Measurements from ENCODE around the gene SKAP1.

Gene SKAP1

DNA sequence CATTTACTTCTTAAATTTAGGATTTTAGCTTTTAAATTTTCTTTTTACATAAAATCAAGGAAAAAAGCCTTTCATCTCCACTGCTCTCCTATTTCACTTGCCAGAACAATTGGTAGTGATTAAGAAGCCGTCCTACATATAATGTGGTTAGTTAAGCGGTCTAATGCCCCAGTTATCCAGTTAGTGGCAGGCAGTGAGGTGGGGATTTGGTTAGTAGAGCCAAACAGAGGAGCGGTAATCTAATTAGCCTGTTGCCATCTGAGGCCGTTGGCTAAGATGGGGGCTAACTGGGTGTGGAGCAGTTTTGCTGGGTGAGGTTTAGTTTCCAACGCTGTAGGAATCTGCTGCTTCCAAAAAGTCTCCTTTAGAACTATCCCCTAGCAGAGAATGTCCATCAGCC, 300.0 kb downstream of the SKAP1 start:
- CTCF ChIA-PET, result interaction anchor here (0.7 to 2.8 kb wide), 2 partner anchors 104 to 327 kb away, joined by 5 to 18 read pairs; no protein-coding TSS in a partner anchor
- no peak for DNase-seq (ENCODE audit: low spot score)
- POLR2A ChIA-PET (ENCODE audit: low non-redundant PET), result no interaction called here
- no peak overlapping the region for H3K27ac ChIP-seq
- TF ChIP-seq, protein P1, sequence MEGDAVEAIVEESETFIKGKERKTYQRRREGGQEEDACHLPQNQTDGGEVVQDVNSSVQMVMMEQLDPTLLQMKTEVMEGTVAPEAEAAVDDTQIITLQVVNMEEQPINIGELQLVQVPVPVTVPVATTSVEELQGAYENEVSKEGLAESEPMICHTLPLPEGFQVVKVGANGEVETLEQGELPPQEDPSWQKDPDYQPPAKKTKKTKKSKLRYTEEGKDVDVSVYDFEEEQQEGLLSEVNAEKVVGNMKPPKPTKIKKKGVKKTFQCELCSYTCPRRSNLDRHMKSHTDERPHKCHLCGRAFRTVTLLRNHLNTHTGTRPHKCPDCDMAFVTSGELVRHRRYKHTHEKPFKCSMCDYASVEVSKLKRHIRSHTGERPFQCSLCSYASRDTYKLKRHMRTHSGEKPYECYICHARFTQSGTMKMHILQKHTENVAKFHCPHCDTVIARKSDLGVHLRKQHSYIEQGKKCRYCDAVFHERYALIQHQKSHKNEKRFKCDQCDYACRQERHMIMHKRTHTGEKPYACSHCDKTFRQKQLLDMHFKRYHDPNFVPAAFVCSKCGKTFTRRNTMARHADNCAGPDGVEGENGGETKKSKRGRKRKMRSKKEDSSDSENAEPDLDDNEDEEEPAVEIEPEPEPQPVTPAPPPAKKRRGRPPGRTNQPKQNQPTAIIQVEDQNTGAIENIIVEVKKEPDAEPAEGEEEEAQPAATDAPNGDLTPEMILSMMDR (conservative IDR thresholded peaks at IDR 0.05; ENCODE audit: low read depth), result no peak

DNA sequence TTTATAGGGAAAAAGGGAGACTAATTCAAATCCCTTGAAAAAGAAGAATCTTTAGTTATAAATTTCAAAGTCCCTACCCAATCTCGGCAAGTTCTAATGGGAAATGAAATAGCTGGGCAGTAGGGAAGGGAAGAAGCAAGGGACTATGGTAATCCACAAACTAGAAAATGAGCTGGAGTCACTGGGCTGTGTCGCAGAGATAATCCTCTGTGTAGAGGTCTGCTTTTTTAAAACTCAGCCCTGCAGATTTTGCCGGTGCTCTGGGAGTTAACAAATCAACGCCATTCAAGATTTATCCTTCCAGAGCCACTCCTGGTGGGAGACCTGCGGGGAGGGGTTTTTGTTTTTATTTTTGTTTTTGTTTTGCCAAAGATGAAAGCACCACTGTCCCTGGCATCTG, 301.6 kb downstream of the SKAP1 start:
- POLR2A ChIA-PET (ENCODE audit: low non-redundant PET), result interaction anchor here (0.6 kb wide), 1 partner anchor 43 kb away, joined by 3 read pairs; no protein-coding TSS in a partner anchor
- CTCF ChIA-PET, result no interaction called here

DNA sequence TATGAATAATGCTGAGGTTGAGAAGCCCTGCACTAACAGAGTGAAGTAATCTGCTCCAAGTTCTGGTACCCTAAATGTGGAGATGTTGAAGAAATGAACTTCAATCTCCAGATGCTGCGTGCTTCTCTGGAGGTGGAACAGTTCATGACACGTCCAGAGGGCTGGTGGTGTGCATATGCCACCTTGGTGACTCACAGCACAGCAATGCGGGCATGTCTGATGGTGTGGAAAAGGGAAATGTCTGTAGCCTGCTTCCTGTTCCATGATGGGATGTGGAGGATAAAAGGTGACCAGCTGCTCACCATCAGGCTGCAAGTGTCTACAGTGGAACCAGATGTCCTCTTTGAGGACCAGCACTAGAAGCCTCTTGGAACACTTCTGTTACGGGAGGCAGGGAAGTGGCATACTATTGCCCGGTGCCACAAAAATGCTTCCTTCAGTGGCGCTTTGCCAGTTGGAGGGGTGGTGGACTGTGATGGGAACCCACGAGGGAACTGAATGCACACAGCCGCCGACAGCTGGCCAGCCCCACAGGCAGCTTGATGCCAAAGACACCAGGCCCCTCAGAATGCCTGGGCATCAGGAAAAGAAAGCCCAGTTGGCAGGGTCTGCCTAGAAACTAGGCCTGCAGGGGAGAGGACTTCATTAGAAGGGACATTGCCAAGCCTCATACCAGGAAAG, 302.5 kb downstream of the SKAP1 start:
- peak; percentile 93 for DNase-seq (ENCODE audit: low spot score)
- ChIA-PET POLR2A (ENCODE audit: low non-redundant PET) (interaction anchor here (0.7 kb wide), 1 partner anchor 19 kb away, joined by 3 read pairs; the partner anchor contains the start of gene SNX11), CTCF (interaction anchor here (0.7 kb wide), 1 partner anchor 72 kb away, joined by 5 read pairs; no protein-coding TSS in a partner anchor)
- TF ChIP-seq, protein P1 (conservative IDR thresholded peaks at IDR 0.05; ENCODE audit: low read depth), result no peak
- H3K27ac ChIP-seq, result peak overlapping the region; percentile 92

More for the DNA sequence above, 301.6 kb downstream of the SKAP1 start:
- no peak for DNase-seq (ENCODE audit: low spot score)
- H3K27ac ChIP-seq, result no peak overlapping the region
- TF ChIP-seq, protein P1 (conservative IDR thresholded peaks at IDR 0.05; ENCODE audit: low read depth), result no peak

DNA sequence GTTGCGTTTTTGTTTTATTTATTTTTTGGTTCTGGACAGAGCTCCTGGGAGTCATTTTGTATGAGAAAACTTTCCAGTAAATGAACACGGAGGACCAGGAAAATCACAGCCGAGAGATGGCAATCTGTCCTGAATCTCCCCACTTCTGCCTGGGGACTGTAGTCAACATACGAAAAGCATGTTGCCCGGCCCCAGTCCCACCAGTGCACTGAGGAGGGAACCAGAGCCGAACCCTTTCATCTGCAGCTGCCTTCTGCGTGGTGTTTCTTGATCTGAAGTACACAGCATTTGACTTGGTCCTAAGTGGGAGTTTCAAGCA, 303.5 kb downstream of the SKAP1 start:
- POLR2A ChIA-PET (ENCODE audit: low non-redundant PET), result no interaction called here

DNA sequence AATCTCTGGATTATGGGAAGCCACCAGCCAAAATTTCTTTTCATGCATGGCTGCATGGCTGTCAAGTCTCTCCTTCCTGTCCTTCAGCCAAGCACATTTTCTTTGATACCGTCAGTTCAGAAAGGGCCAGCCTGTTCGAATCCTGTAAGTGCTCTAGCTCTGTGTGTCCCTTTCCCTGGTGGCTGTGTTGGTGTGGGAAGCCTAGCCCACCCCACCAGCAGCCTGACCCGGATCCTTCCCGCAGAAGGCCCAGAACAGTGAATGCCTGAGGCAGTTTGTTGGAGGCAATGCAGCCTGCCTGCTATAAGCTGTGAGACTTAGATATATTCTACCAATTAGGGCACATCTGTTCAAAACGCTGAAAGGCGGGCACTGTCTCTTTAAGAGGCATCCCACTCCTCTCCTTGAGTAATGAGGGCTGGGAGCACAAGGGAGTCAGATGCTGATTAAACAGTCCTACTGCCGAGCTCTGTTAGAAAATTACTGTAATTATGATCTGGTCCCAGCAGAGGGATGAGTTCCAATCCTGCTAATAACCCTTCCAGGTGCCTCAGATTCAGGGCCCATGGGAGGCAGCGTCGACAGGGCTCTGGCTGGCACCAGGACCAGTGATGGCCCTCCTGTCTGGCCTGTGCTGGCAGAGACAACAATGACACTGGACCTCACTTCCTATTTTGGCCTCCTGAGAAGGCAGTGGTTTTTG, 304.0 kb downstream of the SKAP1 start:
- ChIA-PET POLR2A (ENCODE audit: low non-redundant PET) (no interaction called here), CTCF (no interaction called here)
- H3K27ac ChIP-seq, result peak overlapping the region; percentile 92
- DNase-seq (ENCODE audit: low spot score), result no peak
- TF ChIP-seq, protein P1 (conservative IDR thresholded peaks at IDR 0.05; ENCODE audit: low read depth), result no peak

More for the DNA sequence above, 303.5 kb downstream of the SKAP1 start:
- CTCF ChIA-PET, result no interaction called here
- peak overlapping the region; percentile 92 for H3K27ac ChIP-seq
- TF ChIP-seq, protein P1 (conservative IDR thresholded peaks at IDR 0.05; ENCODE audit: low read depth), result no peak
- DNase-seq (ENCODE audit: low spot score), result no peak

DNA sequence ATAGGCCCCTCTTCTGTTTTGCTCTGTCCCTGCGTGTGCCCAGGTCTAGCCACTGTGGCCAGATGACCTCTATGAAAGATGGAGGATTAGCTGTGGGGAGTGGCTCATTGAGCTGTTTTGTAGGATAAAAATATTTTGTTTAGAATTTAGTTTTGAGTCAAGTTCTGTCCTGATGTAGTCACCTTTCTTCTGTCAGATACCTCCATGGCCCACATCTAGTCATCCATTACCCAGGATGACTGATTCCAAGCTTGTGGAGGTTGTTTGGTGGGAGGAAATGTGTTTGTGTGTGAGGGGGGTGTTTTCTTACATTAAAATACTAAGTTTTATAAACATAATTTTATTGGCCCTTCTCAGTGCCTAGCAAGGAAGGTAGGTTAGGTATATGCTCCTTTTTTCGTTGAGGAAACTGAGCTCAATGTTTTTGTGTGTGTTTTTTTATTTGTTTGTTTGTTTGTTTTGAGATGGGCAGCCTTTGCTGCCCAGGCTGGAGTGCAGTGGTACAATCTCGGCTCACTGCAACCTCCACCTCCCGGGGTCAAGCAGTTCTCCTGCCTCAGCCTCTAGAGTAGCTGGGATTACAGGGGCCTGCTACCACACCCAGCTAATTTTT, 306.1 kb downstream of the SKAP1 start:
- TF ChIP-seq, protein P1 (conservative IDR thresholded peaks at IDR 0.05; ENCODE audit: low read depth), result no peak
- POLR2A ChIA-PET (ENCODE audit: low non-redundant PET), result no interaction called here
- CTCF ChIA-PET, result interaction anchor here (0.6 to 1.4 kb wide), 4 partner anchors 17 to 98 kb away, joined by 3 to 6 read pairs (median 4); no protein-coding TSS in a partner anchor
- DNase-seq (ENCODE audit: low spot score), result no peak
- H3K27ac ChIP-seq, result peak overlapping the region; percentile 11; the same call in 1 of the 2 replicates

All from RWPE1 (cell line).